ENCODE results near the gene REPS1.

Gene REPS1

GRCh38 chr6:138970856-138971425 lies 17.1 kb downstream of the REPS1 start:
- no peak overlapping the region for H3K4me3 ChIP-seq (ENCODE audit: low read depth, low read length)
- TF ChIP-seq CTCF (IDR thresholded peaks at IDR 0.05; ENCODE audit: insufficient read depth, low read depth, low read length, missing control alignments): no peak
- DNase-seq (ENCODE audit: low read depth): peak; percentile 25

- no peak for DNase-seq (ENCODE audit: low read depth)
- TF ChIP-seq CTCF (IDR thresholded peaks at IDR 0.05; ENCODE audit: insufficient read depth, low read depth, low read length, missing control alignments): no peak
- no peak overlapping the region for H3K4me3 ChIP-seq (ENCODE audit: low read depth, low read length)
Measured at GRCh38 chr6:138970159-138970558, 17.9 kb downstream of the REPS1 start.

GRCh38 chr6:138966870-138967269 lies 21.2 kb downstream of the REPS1 start:
- no peak for TF ChIP-seq CTCF (IDR thresholded peaks at IDR 0.05; ENCODE audit: insufficient read depth, low read depth, low read length, missing control alignments)
- no peak for DNase-seq (ENCODE audit: low read depth)
- H3K4me3 ChIP-seq (ENCODE audit: low read depth, low read length): no peak overlapping the region

GRCh38 chr6:138965971-138966370 lies 22.1 kb downstream of the REPS1 start:
- TF ChIP-seq CTCF (IDR thresholded peaks at IDR 0.05; ENCODE audit: insufficient read depth, low read depth, low read length, missing control alignments): no peak
- no peak for DNase-seq (ENCODE audit: low read depth)

GRCh38 chr6:138965291-138965874 lies 22.7 kb downstream of the REPS1 start:
- no peak for TF ChIP-seq CTCF (IDR thresholded peaks at IDR 0.05; ENCODE audit: insufficient read depth, low read depth, low read length, missing control alignments)
- H3K4me3 ChIP-seq (ENCODE audit: low read depth, low read length): no peak overlapping the region
- DNase-seq (ENCODE audit: low read depth): no peak

More at GRCh38 chr6:138965971-138966370, 22.1 kb downstream of the REPS1 start:
- no peak overlapping the region for H3K4me3 ChIP-seq (ENCODE audit: low read depth, low read length)

- no peak for DNase-seq (ENCODE audit: low read depth)
- no peak overlapping the region for H3K4me3 ChIP-seq (ENCODE audit: low read depth, low read length)
Measured at GRCh38 chr6:138964012-138964411, 24.0 kb downstream of the REPS1 start.

More at GRCh38 chr6:138964012-138964411, 24.0 kb downstream of the REPS1 start:
- TF ChIP-seq CTCF (IDR thresholded peaks at IDR 0.05; ENCODE audit: insufficient read depth, low read depth, low read length, missing control alignments): no peak
